ENCODE results near the gene TESK1.
"Not testable (repeated sequence)": the region's sequence is repeated elsewhere in the genome, so short reads cannot be mapped to it uniquely, and the experiment has no call there.

TESK1 gene

GRCh38 chr9:35616681-35617459, 11.8 kb downstream of the TESK1 start:
- no peak for DNase-seq

DNA sequence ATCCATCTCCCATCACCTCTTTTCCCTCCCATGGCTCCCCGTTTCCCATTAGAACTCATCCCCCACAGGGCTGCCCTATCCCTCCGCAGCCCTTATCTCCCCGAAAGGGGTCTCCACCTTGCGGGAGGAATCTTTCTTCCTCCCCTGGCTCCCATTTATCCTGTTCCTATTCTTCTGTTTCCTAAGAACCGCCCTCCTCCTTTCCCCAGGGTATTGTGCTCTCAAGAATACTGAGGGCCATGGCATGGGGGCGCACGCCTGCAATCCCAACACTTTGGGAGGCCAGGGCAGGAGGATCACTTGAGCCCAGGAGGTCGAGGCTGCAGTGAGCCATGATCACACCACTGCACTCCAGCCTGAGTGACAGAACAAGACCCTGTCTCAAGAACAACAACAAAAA, 12.5 kb downstream of the TESK1 start:
- DNase-seq: no peak

- DNase-seq: no peak
Observed at GRCh38 chr9:35618325-35618727, 13.3 kb downstream of the TESK1 start, which contains the start of gene CD72. Gene CD72, minus strand, starts transcription at chr9:35618413. Its CDS starts 110 bp downstream, at chr9:35618303.

- no peak for DNase-seq
Observed at GRCh38 chr9:35618854-35619799, 14.1 kb downstream of the TESK1 start.

DNA sequence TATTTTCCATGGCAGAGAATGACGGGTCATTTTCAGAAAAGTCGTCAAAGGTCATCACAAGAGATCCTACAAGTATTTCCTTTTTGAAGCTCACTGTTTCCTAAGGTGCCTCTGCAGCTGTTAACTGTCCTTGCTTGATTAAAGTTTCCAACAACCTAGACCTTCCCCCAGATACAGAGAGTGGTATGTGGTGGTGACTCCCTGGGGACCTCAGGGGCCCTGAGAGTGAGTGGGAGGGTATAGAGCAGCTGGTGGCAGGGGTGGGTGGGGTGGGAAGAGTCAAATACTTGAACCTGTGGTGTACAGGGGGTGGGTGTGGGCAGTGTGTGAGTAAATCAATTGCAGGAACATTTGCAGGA, 14.7 kb downstream of the TESK1 start:
- DNase-seq: no peak

DNA sequence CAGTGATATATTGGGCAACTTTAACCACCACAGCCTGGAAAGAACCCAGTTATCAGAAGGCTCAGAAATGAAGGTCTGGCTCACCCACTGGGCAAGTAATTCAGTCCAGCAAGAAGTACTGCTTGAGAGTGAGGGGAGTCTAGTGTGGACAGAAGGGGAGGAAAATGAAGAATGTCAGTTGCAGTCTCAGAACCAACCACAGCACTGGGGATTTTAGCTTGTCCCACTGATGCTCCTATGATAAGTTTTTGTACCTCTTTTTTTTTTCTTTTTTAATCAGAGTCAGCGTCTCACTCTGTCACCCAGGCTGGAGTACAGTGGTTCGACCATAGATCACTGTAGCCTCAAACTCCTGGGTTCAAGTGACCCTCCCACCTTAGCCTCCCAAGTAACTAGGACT, 22.5 kb downstream of the TESK1 start:
- DNase-seq: no peak

DNA sequence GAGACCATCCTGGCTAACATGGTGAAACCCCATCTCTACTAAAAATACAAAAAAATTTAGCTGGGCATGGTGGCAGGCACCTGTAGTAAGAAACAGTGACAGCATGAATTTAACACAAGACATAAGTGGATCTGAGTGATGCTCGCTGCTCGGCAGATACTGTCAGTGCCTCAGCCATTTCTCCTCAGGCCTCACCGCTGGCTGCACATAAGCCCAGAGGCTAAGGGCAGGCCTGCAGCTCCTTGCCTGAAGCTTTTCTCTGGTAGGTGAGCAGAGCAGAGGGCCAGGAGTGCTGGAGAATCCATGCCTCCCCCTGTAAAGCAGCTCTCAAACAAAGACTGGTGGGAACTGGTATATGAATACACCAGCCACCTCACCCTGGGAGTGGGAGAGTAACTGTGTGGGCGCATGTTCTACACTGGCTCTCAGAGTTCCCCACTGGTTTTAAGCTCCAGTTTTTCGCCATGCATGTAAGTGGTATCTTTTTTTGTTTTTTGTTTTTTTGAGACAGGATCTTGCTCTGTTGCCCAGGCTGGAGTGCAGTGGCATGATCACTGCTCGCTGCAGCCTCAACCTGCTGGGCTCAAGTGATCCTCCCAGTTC, 23.4 kb downstream of the TESK1 start:
- DNase-seq: no peak

GRCh38 chr9:35629597-35629996, 24.5 kb downstream of the TESK1 start:
- no peak for DNase-seq

DNA sequence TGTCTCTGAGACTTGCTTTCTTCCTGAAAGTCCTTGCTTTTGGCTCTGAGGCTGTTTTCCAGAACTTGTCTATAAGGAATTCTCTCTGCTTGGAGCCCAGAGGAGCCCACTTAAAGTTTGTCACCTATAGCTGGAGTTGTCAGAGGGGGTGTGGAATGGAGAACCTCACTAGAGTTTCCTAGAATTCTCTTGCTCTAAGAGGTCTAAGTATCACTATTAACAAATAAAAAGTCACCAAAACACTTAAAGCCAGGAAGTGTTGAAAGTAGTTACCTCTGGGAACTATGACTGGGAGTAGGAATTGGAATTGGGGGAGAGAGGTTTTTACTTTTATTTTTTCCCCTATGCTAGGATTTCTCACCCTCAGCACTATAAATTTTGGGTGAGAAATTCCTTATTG, 30.7 kb downstream of the TESK1 start:
- no peak for DNase-seq

DNA sequence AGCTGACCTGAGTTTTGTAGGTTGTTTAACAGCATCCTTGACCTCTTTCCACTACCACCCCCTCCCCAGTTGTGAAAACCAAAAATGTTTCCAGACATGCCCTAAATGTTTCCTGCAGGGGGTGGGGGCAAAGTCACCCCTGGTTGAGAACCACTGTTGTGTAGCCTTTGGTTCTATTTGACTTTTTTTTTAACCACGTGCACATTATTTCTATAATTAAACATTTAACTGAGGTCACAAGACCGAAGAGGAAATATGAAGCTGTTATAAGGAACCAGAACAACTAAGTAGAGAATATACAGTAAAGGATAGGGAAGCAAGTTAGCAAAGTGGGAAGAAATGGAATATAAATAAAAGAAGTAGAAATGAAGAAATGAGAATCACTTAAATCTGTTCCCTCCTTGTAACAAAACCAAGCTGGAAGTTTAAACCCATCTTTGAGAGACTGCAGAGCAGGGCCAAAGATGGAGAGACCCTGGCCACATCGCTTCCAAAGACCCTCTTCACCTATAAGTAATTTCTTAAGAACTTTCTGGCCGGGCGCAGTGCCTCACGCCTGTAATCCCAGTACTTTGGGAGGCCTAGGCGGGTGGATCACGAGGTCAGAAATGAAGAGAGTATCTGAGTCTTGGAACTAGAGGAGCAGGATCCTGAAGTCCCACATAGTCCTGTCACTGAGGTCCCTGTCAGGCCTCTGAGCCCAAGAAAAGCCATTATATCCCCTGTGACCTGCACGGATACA, 31.2 kb downstream of the TESK1 start:
- DNase-seq: no peak

DNA sequence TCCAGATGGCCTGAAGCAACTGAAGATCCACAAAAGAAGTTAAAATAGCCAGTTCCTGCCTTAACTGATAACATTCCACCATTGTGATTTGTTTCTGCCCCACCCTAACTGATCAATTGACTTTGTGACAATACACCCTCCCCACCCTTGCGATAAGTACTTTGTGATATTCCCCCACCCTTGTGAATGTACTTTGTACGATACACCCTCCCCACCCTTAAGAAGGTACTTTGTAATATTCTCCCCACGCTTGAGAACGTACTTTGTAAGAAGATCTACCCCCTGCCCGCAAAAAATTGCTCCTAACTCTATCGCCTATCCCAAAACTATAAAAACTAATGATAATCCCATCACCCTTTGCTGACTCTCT, 31.8 kb downstream of the TESK1 start:
- not testable (repeated sequence) for DNase-seq

- DNase-seq: not testable (repeated sequence)
Observed at GRCh38 chr9:35637427-35637955, 32.4 kb downstream of the TESK1 start.

DNA sequence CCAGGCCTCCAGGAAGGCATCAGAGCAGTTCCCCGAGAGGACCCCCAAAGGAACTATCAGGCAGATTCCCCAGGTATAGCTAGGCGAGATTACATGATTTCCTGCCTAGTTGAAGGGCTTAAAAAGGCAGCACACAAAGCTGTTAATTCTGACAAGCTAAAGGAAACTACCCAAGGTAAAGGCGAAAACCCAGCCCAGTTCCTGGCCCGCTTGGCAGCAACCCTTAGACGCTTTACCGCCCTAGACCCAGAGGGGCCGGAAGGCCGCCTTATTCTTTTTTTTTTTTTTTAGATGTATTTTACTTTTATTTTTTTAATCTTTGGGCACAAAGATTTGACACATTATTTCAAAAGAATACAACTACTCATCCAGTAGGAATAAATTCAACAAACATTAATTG, 33.7 kb downstream of the TESK1 start:
- DNase-seq: not testable (repeated sequence)

DNA sequence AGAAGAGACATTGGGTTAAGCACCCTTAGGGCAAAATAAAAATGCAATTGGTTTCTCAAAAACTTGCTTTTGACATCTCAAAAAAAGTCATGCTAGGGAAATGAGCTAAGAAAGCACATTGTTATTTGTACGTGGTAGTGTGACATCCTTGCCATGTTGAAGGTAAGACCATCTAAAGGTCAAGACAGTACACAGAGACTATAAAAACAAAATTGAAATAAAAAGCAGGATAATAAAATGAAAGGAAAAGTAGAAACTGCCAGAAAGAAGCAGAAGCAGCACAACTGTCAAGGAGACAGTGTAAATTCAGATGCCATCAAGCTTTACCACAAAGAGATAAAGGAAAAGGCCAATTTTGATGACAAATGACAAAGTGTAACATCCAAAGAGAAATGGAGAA, 34.2 kb downstream of the TESK1 start:
- DNase-seq: not testable (repeated sequence)

DNA sequence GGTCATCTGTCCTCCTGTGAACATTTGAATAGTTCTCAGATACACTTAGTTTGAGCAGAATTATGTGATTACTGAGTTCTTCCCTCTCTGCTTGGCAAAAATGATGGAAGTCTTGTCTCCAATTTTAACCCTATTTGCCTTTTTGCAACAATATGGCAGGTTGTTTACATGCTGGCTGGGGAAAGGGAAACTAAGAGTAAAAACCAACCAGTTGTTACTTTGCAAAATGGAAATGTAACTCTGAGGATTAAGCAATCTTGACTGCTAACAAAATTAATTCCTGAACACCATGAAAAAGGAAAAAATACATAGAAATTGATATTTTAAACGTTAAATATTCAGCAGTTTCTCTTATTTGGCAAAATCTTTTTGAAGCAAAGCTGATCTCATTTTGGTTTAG, 34.6 kb downstream of the TESK1 start:
- DNase-seq: no peak

DNA sequence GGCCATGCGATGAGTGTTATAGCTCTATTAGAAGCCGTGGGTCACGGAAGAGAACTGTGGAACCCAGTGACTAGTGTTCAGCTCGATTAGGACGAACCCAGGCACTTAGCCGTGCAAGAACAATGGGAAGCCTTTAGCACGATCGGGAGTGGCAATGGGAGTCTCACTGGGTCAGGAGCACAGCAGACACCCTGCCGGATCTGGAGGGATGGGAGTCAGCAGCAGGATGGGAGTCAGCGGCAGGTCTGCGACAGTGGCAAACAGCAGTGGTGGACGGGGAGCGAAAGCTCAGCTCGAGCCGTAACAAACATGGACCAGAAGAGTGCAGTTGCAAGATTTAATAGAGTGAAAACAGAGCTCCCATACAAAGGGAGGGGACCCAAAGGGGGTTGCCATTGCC, 35.4 kb downstream of the TESK1 start:
- DNase-seq: not testable (repeated sequence)

- DNase-seq: not testable (repeated sequence)
Observed at GRCh38 chr9:35641478-35641877, 36.4 kb downstream of the TESK1 start.

- DNase-seq: no peak
Observed at GRCh38 chr9:35643046-35643445, 38.0 kb downstream of the TESK1 start.

- DNase-seq: not testable (repeated sequence)
Observed at GRCh38 chr9:35645736-35646135, 40.7 kb downstream of the TESK1 start.

- DNase-seq: no peak
Observed at GRCh38 chr9:35646153-35646532, 41.1 kb downstream of the TESK1 start.

DNA sequence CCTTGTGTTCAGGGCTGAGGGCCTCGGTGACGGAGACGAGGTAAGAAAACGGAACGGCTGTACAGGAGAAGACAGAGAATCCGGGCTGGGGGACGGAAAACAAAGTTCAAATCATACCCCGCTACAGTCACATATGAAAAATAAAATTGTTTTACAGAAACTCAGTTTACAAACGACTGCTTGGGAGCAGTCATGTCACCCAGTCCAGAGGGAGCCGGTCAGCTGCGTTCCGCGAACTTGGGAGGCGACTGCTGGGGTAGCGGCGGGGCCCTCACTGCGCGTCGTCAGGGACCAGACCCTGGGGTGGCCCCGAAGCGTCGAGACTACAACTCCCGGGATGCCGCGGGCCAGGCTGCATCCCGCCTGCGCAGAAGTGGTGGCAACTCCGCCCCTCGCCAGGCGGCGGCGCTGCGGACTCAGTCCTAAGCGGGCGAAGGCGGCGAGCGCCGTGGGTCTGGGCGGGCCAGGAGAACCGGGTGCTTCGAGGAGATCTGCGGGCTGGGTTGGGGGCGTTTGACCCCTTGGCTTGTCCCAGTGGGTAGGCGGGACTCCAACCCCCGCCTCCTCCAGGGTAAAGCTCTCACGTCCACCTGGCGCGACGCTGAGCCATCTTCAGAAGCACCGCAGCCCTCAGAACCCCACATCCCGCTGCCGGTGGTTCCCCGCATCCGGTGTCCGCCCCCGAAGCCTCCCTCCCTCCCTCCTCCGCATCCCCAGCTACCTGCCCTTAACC, 41.6 kb downstream of the TESK1 start:
- peak; percentile 90 to 92 for DNase-seq
